Ishikawa (cell line): ENCODE results near the gene IFNGR1.

Source experiments
- CEBPB ChIP-seq: IDR thresholded peaks from 2 replicates; pipeline ENCODE4 v1.6.1; 2012
- EP300 ChIP-seq: IDR thresholded peaks from 2 replicates; pipeline ENCODE4 v1.6.1; 2012; ENCODE audit warnings: borderline replicate concordance
- FOXM1 ChIP-seq: IDR thresholded peaks from 2 replicates; pipeline ENCODE4 v1.6.1; 2012; ENCODE audit warnings: low read depth, borderline replicate concordance
- NFIC ChIP-seq: IDR thresholded peaks from 2 replicates; pipeline ENCODE4 v1.6.1; 2012
- RAD21 ChIP-seq: IDR thresholded peaks from 2 replicates; pipeline ENCODE4 v1.6.1; 2012; ENCODE audit warnings: low read depth
- TF ChIP-seq, protein P1 (sequence below): IDR thresholded peaks from 2 replicates; pipeline ENCODE4 v1.6.1; 2012

DNA sequence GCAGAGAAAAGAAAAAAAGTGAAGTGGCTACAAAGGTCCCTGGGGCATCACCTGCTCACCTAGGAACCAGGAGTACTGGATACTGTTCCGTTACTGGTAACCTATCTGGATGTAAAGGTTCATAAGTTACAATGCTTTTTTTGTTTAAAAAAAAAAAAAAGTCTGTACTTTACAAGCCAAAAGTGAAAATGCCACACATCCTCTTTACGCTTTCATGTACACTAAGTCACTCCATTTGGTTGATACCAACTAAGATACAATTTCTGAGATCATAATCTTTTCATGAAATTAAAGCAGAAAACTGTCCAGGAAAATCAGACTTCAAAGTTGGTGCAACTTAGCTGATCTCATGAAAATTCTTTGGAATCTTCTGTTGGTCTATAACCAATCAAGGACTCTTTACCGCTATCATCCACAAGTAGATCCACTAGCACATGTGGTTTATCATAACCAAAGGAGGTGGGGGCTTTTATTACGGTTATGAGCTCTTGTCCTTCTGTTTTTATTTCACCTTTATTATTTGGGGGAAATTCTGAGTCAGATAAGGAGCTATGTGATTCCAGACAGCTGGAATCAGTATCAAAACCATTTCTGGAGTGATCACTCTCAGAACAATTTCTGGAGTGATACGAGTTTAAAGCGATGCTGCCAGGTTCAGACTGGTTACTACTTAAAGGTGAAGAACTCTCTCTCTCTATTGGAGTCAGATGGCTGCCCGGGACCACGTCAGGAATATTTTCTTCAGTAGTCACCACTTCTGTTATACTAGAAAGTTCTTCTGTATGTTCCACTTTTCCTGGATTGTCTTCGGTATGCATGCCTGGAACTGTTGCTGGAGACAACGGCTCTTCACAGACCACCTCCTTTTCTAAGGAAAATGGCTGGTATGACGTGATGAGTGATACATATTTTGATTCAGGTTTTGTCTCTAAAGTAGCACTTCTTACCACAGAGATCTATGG, 21.2 kb downstream of the IFNGR1 start:
- TF ChIP-seq, protein P1, sequence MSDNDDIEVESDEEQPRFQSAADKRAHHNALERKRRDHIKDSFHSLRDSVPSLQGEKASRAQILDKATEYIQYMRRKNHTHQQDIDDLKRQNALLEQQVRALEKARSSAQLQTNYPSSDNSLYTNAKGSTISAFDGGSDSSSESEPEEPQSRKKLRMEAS: no peak
- TF ChIP-seq EP300 (no peak), NFIC (no peak), RAD21 (no peak), FOXM1 (no peak), CEBPB (no peak)
